Fibroblast of pulmonary artery (primary cell): ENCODE results near the gene DMAP1.

Experiments used
- DNase-seq: peaks from one replicate; pipeline ENCODE4 v3.0.0-alpha.2; 2010; ENCODE audit warnings: low read depth
- H3K4me3 ChIP-seq: replicated peaks from 2 replicates; pipeline ENCODE4 v1.5.1; 2011; ENCODE audit warnings: low read depth, mild to moderate bottlenecking, control low read depth, low read length, moderate library complexity
- TF ChIP-seq, protein P1 (sequence below): IDR thresholded peaks from 2 replicates; pipeline ENCODE4 v1.5.1; 2011; ENCODE audit warnings: mild to moderate bottlenecking, control low read depth, low read length, inconsistent platforms; ENCODE audit errors: missing control alignments

DMAP1 gene

DNA sequence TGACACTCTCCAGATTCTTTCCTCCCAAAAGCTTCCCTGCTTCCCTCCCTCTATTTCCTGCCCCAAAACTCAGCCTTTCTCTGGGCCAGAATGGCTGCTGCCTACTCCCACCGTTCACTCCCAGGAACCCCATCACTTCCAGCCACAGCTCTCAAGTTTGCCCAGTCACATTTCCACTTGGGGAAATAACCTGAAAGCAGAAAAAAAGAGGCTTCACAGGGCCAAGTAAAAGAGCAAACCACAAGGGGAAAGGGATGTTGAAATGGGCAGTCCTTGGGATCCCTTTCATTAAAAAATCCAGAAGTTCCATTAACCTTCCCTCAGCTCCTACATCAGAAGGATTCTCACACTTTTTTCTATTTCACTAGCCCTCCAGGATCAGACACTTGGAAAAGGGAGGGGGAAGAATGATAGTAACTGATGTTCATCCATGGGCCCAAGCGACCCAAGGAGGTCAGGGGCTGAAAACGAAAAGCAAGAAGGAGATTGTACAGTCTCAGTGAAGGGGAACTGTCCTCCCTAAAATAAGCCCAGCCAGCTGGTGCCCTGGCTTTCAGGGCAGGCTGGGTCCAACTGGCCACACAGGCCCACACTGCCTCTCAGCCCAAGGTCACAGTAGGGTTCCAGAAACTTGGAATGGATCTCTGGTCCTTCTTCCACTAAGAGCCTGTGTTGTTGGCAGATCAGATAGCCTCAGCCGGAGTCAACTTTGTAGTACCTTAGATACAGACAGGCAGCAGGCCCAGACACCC, 49.7 kb downstream of the DMAP1 start:
- TF ChIP-seq, protein P1, sequence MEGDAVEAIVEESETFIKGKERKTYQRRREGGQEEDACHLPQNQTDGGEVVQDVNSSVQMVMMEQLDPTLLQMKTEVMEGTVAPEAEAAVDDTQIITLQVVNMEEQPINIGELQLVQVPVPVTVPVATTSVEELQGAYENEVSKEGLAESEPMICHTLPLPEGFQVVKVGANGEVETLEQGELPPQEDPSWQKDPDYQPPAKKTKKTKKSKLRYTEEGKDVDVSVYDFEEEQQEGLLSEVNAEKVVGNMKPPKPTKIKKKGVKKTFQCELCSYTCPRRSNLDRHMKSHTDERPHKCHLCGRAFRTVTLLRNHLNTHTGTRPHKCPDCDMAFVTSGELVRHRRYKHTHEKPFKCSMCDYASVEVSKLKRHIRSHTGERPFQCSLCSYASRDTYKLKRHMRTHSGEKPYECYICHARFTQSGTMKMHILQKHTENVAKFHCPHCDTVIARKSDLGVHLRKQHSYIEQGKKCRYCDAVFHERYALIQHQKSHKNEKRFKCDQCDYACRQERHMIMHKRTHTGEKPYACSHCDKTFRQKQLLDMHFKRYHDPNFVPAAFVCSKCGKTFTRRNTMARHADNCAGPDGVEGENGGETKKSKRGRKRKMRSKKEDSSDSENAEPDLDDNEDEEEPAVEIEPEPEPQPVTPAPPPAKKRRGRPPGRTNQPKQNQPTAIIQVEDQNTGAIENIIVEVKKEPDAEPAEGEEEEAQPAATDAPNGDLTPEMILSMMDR = no peak
- DNase-seq = no peak
- H3K4me3 ChIP-seq = no peak overlapping the region

DNA sequence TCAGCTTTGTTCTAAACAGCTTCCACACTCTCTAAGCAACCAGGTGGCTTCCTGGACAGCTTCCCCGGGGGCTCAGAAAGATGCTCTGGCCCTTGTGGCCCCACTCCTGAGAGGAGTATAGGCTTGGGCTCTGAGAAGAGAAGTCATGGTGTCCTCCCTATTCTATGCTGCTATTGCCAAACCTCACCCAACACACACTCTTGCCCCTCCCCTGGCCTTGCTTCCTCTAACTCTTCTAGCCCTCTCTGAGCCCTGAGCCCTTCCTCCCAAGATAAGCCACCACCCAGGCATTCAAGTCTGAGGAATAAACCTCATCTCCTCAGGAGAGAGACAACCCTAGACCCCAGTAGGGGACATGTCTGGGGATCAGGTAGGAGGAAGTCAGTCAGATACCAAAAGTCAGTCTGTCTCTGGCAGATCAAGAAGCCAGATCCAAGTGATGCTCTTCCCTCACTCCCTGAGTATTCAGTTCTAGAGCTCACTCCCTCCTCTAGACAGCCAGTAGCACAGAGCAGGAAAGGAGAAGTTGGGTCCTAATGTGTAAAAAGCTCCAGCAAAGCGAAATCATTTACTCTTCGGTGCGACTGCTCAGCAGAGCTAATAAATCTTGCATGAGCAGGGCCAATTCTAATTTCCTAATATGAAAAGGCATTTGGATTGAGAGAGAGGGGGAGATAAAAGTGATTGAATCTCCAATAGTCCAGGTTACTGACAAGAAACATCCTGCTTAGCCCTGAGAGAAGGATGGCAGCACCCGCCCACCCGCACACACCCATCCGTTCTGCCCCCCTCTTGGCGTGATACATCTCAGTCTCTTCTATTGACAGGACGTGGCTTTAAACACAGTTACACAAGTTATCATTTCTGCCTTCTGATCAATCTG, 50.5 kb downstream of the DMAP1 start:
- DNase-seq = no peak
- TF ChIP-seq, protein P1 = no peak
- no peak overlapping the region for H3K4me3 ChIP-seq

DNA sequence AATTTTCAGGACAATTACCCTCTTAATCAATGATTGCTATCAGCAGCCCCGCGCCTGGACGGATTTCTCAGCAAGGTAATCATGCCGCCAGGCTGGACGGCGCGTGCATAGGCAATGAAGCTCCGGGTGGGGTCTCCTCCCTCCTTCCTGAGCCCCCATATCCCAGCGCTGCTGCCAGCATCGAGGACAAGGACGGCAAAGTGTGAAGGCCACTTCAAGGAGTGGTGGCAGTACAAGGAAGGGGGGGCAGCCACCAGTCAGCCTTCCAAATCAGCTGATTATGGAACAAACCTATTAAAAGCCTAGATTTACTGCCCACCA, 51.1 kb downstream of the DMAP1 start:
- no peak for DNase-seq
- TF ChIP-seq, protein P1 = no peak
- H3K4me3 ChIP-seq = no peak overlapping the region

DNA sequence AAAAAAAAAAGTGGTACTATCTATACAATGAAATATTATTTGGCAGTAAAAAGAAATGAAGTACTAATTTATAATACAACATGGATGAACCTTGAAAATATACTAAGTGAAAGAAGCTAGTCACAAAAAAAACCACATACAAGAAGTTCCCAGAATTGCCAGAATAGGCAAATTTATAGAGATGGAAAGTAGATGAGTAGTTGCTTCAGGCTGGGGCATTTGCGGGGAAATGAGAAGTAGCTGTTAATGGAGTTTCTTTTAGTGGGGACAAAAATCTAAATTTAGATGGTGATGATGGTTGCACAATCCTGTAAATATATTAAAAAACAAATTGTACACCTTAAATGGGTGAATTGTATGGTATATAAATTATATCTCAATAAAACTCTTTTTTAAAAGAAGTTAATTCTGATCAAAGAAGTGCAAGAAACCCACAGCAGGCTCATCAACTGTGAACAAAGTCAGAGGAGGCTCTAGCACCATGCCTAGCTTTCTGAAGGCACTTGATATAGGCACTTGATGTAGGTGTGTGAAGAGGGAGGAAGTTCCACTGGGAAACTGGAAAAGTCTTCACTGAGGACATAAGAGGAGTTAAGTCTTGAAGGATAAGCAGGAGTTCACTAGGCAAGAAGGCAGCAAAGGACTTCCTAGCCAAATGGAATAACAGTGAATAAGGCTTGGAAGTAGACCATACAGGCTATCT, 52.5 kb downstream of the DMAP1 start:
- TF ChIP-seq, protein P1 = no peak
- H3K4me3 ChIP-seq = no peak overlapping the region
- no peak for DNase-seq

DNA sequence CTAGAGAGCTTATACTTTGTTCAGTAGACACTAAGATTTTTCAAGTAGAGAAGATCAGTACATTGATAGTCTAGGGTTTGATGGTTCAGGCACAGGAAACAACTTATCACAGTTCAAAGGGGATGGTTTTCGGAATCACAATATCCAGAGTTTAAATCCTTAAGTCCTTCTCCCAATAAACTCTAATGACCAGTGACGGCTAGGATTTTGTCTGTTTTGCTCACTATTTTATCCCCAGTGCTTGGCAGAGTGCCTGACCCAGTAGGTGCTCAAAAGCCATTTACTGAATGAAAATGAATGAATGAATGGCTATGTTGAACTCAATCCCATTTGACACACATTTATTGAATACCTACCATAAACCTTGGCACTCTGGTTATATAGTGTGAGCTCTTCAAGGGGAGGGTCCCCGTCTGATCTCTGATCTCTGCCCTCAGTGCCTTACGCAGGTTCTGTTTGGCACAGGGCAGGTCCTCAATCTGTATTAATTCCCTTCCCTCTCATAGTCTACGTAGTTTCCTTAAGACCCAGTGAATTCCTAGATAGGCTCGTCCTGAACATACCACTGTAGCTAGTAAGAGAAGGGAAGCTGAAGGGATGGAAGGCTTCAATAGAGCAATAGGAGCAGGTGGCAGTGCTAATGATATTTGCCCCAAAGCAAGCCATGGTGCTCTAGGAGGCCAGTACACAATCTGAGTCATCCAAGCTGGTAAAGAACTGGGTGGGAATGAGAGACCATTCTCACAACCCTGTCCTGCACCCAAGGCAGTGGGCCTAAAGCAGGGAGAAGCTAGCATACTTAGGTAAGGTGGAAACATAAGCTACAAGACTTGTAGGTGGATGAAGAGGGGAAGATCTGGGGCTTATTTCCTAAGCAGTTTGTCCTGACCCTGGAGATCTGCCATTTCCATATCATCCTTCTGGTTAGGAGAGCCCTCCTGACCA, 53.4 kb downstream of the DMAP1 start:
- no peak for DNase-seq
- no peak overlapping the region for H3K4me3 ChIP-seq
- TF ChIP-seq, protein P1 = no peak

DNA sequence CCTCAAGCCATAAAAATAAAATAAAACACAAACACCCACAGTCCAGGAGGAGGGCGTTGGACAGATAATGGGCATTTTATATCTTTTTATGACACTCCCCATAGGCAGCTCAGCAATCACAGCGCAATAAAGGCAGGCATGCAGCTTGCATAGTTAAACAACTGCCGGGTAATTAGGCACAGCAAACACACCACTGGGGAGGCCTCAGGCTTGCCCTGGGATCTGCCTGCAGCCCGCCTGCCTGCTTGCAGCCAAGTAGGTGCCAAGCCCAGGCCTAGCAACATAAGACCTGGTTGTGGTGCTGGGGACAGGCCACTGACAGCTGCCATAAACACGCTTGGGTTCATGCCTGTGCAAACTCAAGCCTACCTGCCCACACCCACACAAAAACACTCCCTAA, 54.2 kb downstream of the DMAP1 start:
- TF ChIP-seq, protein P1 = no peak
- H3K4me3 ChIP-seq = no peak overlapping the region
- DNase-seq = no peak
